Nephron progenitor cell (in vitro differentiated cells): ENCODE data around the gene TAS2R50.

Experiments used
- DNase-seq: peaks from one replicate; pipeline ENCODE4 v3.0.0; 2021
- H3K27ac Mint-ChIP-seq: 2 replicates; pipeline ENCODE4 v1.8.0; 2021; ENCODE audit warnings: mild to moderate bottlenecking, moderate library complexity, mixed read lengths
- H3K27me3 Mint-ChIP-seq: 2 replicates; pipeline ENCODE4 v1.8.0; 2021; ENCODE audit warnings: mild to moderate bottlenecking, low read depth, mixed read lengths; ENCODE audit not compliant: poor library complexity
- H3K36me3 Mint-ChIP-seq: 2 replicates; pipeline ENCODE4 v1.8.0; 2021; ENCODE audit warnings: low read depth, mixed read lengths
- H3K4me1 Mint-ChIP-seq: 2 replicates; pipeline ENCODE4 v1.8.0; 2021; ENCODE audit warnings: mixed read lengths
- H3K4me3 Mint-ChIP-seq: 2 replicates; pipeline ENCODE4 v1.8.0; 2021; ENCODE audit warnings: mild to moderate bottlenecking, moderate library complexity, mixed read lengths
- H3K9me3 Mint-ChIP-seq: 2 replicates; pipeline ENCODE4 v1.8.0; 2021; ENCODE audit warnings: mild to moderate bottlenecking, moderate library complexity, mixed read lengths
- TF ChIP-seq, protein P1 (sequence below): fragments of 200-600 bp; sonication (generic); IDR thresholded peaks from 2 replicates; pipeline ENCODE4 v1.5.0; 2021; ENCODE audit warnings: antibody characterized with exemption

Gene TAS2R50

DNA sequence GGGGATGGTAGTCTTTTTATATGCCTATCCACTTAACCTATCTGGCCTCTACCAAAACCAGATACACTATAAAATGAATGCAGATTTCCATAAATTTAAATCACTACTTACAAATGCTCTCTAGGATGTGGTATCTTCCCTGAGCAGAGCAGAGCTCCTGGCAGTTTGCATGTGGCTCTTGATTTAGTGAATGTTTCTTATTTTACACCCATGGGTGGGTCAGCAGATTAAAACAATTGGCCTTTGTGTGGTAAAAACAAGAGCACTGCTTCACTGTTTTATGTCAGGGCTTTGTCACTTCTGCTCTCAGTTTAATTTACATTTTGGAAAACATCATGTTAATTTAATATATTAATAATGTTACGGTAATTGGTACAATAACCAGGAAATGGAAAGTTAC lies 30.2 kb upstream of the TAS2R50 start:
- Mint-ChIP-seq H3K4me1 (no peaks in the 10 kb centered on the region), H3K27me3 (no peaks in the 10 kb centered on the region), H3K27ac (no peak overlapping the region), H3K9me3 (no peaks in the 10 kb centered on the region), H3K36me3 (peaks cover 23% of the 10 kb centered on the region), H3K4me3 (no peak overlapping the region)
- DNase-seq: no peak
- TF ChIP-seq, protein P1, sequence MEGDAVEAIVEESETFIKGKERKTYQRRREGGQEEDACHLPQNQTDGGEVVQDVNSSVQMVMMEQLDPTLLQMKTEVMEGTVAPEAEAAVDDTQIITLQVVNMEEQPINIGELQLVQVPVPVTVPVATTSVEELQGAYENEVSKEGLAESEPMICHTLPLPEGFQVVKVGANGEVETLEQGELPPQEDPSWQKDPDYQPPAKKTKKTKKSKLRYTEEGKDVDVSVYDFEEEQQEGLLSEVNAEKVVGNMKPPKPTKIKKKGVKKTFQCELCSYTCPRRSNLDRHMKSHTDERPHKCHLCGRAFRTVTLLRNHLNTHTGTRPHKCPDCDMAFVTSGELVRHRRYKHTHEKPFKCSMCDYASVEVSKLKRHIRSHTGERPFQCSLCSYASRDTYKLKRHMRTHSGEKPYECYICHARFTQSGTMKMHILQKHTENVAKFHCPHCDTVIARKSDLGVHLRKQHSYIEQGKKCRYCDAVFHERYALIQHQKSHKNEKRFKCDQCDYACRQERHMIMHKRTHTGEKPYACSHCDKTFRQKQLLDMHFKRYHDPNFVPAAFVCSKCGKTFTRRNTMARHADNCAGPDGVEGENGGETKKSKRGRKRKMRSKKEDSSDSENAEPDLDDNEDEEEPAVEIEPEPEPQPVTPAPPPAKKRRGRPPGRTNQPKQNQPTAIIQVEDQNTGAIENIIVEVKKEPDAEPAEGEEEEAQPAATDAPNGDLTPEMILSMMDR: no peak

DNA sequence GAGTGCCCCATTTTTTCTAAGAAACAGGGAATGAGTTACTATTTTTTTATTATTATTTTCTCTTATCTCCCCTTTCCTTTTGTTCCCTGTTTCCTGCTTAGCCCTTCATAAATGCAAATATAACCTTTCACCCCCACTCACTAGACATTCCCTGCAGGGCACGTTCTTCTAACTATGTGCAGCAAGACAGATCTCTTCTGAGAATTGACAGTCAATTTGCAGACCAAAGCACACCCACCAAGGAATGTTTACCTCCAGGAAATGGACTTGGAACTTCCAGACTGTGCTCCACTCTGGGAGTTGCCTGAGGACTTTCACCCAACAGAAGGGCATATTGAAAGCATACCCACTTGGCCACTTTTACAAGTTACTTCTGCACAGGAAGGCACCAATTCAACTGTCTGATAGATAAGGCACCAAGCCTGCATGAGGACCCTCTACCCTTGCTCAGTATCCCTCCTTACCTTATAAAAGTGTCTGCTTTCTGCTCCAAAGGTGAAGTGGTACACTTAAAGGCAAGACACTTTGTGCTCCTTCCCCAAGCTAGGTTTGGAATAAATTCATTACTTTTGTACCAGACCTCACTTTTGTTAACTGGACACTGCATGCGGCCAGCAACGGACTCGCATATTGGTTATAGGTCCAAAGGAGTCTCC lies 29.2 kb upstream of the TAS2R50 start:
- TF ChIP-seq, protein P1: no peak
- H3K27ac Mint-ChIP-seq: no peak overlapping the region
- H3K9me3 Mint-ChIP-seq: no peaks in the 10 kb centered on the region
- H3K4me3 Mint-ChIP-seq: no peak overlapping the region
- DNase-seq: no peak
- no peaks in the 10 kb centered on the region for H3K4me1 Mint-ChIP-seq
- H3K27me3 Mint-ChIP-seq: no peaks in the 10 kb centered on the region
- peaks cover 19% of the 10 kb centered on the region for H3K36me3 Mint-ChIP-seq

DNA sequence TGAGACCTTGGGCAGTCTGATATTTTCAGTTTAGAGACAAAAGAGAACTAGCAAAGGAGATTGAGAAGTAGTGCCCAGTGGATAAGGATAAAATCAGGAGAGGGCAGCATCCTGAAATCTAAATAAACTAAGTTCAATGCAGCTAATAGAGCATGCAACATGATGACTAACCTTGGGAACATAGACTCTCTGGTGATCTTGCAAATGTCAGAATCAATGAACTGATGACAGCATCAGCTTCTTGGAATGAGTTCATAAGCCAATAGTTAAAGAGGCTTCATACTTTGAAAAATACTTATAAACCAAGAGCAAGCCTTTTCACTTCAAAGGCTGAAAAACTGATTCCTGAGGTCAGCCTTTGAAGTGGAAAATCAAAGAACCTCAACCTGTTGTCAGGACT lies 27.5 kb upstream of the TAS2R50 start:
- no peak overlapping the region for H3K4me3 Mint-ChIP-seq
- no peaks in the 10 kb centered on the region for H3K9me3 Mint-ChIP-seq
- no peaks in the 10 kb centered on the region for H3K4me1 Mint-ChIP-seq
- no peak overlapping the region for H3K27ac Mint-ChIP-seq
- no peaks in the 10 kb centered on the region for H3K27me3 Mint-ChIP-seq
- no peak for DNase-seq
- H3K36me3 Mint-ChIP-seq: peaks cover 24% of the 10 kb centered on the region
- TF ChIP-seq, protein P1: no peak

DNA sequence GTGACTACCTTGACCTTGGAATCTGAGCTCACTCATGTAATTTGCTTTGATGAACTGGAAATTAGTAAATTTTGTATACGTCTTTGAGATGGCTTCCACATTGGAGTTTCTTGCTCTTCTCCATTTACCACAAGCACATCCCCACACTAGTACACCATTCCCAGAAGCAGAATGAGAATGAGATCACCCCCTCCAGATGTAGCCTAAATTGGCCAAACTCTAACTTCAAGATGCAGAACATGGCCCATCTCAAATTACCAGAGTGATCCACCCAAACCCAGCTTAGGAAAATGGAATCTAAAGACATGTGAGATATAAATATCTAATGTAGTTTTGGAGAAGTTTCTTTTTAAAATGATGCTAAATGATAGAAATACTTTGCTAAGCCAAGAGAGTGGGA lies 20.9 kb upstream of the TAS2R50 start:
- TF ChIP-seq, protein P1: no peak
- H3K4me3 Mint-ChIP-seq: no peak overlapping the region
- H3K4me1 Mint-ChIP-seq: no peaks in the 10 kb centered on the region
- H3K36me3 Mint-ChIP-seq: peaks cover 20% of the 10 kb centered on the region
- no peak for DNase-seq
- H3K27me3 Mint-ChIP-seq: no peaks in the 10 kb centered on the region
- H3K27ac Mint-ChIP-seq: no peak overlapping the region
- H3K9me3 Mint-ChIP-seq: no peaks in the 10 kb centered on the region

DNA sequence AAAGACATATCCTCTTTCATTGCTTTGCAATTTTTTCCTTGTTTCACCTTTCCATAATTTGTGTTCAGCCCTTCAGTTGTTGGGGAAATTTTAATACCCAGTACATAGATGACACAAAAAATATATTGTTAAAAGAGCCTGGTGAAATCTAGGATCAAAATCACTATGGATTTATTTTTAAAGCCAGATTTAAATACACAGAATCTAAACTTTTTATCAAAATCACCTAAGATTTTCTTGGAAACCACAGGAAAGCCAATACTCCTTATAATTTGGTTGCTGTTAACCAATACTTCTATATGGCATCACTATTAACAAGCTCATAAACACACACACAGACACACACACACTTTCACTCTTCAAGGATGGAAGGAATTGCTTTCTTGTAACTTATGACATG lies 11.5 kb upstream of the TAS2R50 start, which contains the start of gene TAS2R20:
Gene TAS2R20, minus strand, starts transcription at position 101 of the 400 bp plus-strand sequence. CDS start 429 bp downstream, outside the sequence.
- TF ChIP-seq, protein P1: no peak
- Mint-ChIP-seq H3K27me3 (no peaks in the 10 kb centered on the region), H3K27ac (no peak within 1 kb of the TSS), H3K9me3 (peaks cover 7% of the 10 kb centered on the region), H3K4me3 (no peak within 1 kb of the TSS), H3K36me3 (peaks cover 50% of the 10 kb centered on the region), H3K4me1 (no peaks in the 10 kb centered on the region)
- DNase-seq: no peak

DNA sequence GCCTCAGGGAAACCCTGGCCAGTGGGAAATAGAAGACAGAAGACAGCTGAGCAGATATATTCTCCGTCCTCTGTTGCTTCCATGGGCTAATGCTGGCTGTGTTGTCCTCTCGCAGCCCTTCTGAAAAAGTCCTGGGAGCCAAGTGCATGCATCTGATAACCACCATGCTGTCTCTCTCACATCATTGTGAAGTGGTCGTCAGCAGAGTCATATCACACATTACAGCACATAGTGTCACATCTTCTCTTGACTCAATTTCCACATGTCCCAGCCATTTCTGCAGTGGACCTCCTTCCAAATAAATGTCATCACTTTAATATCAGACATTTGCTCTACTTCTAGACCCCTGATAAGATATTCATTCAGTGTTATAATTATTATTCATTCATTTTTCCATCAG lies 7.6 kb upstream of the TAS2R50 start:
- peaks cover 63% of the 10 kb centered on the region for H3K36me3 Mint-ChIP-seq
- H3K4me1 Mint-ChIP-seq: no peaks in the 10 kb centered on the region
- peaks cover 14% of the 10 kb centered on the region for H3K9me3 Mint-ChIP-seq
- H3K27me3 Mint-ChIP-seq: no peaks in the 10 kb centered on the region
- DNase-seq: no peak
- no peak overlapping the region for H3K27ac Mint-ChIP-seq
- TF ChIP-seq, protein P1: no peak
- H3K4me3 Mint-ChIP-seq: no peak overlapping the region
